DND-41 (cell line): Measurements from ENCODE around the gene CFAP77.

Source experiments
- CTCF ChIP-seq: IDR thresholded peaks from 2 replicates; pipeline ENCODE4 v1.5.1; 2012; ENCODE audit warnings: borderline replicate concordance, low read length, moderate library complexity, mild to moderate bottlenecking; ENCODE audit not compliant: poor library complexity, severe bottlenecking; ENCODE audit errors: extremely low read depth
- EZH2 ChIP-seq: IDR thresholded peaks from 3 replicates; pipeline ENCODE4 v1.6.1; 2012; ENCODE audit warnings: borderline replicate concordance, low read depth, mild to moderate bottlenecking, moderate library complexity, low read length, inconsistent platforms; ENCODE audit not compliant: severe bottlenecking

DNA sequence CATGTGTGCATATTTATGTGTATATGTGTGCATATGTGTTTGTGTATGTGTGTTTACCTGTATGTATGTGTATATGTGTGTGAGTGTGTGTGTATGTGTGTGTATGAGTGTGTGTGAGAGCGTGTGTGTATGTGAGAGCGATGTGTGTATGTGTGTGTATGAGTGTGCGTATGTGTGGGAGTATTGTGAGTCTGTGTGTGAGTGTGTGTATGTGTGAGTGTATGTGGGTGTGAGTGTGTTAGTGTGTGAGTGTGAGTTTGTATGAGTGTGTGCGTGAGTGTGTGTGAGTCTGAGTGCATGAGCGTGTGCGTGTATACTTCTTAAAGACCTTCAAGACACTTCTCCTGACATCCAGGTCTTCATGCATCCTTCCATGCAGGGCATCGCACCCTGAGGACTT lies 49.6 kb downstream of the CFAP77 start:
- TF ChIP-seq CTCF (no peak), EZH2 (no peak)
